HS-5 (cell line): Measurements from ENCODE around the gene ANKRD6.

ENCODE experiments used
- DNase-seq: peaks from one replicate; pipeline ENCODE4 v3.0.0-alpha.2; 2012; ENCODE audit warnings: low read depth

Gene ANKRD6

GRCh38 chr6:89471287-89471867 lies 38.4 kb downstream of the ANKRD6 start:
- DNase-seq = no peak

- no peak for DNase-seq
These were observed 42.1 kb downstream of the ANKRD6 start for GRCh38 chr6:89475101-89475500.

- no peak for DNase-seq
These were observed 42.7 kb downstream of the ANKRD6 start for GRCh38 chr6:89475634-89476033.

- DNase-seq = no peak
These were observed 46.9 kb downstream of the ANKRD6 start for GRCh38 chr6:89479897-89480296.

GRCh38 chr6:89481695-89482094 lies 48.7 kb downstream of the ANKRD6 start:
- DNase-seq = no peak

GRCh38 chr6:89482126-89482525 lies 49.2 kb downstream of the ANKRD6 start:
- no peak for DNase-seq

- DNase-seq = no peak
These were observed 50.3 kb downstream of the ANKRD6 start for GRCh38 chr6:89483111-89483720.

GRCh38 chr6:89485320-89485719 lies 52.4 kb downstream of the ANKRD6 start:
- DNase-seq = no peak

- DNase-seq = no peak
These were observed 54.9 kb downstream of the ANKRD6 start for GRCh38 chr6:89487864-89488263.

GRCh38 chr6:89488438-89488837 lies 55.5 kb downstream of the ANKRD6 start:
- DNase-seq = no peak

- DNase-seq = no peak
These were observed 56.1 kb downstream of the ANKRD6 start for GRCh38 chr6:89489078-89489477.

GRCh38 chr6:89492025-89492640 lies 59.2 kb downstream of the ANKRD6 start:
- DNase-seq = no peak

- DNase-seq = no peak
These were observed 61.3 kb downstream of the ANKRD6 start for GRCh38 chr6:89494131-89494793.

- DNase-seq = no peak
These were observed 63.1 kb downstream of the ANKRD6 start for GRCh38 chr6:89495961-89496535.

- no peak for DNase-seq
These were observed 67.7 kb downstream of the ANKRD6 start for GRCh38 chr6:89500611-89501010.

- no peak for DNase-seq
These were observed 68.3 kb downstream of the ANKRD6 start for GRCh38 chr6:89501222-89501621.

- DNase-seq = no peak
These were observed 68.8 kb downstream of the ANKRD6 start for GRCh38 chr6:89501753-89502152.

GRCh38 chr6:89503641-89504040 lies 70.7 kb downstream of the ANKRD6 start:
- no peak for DNase-seq

GRCh38 chr6:89505847-89506246 lies 72.9 kb downstream of the ANKRD6 start:
- no peak for DNase-seq

- DNase-seq = no peak
These were observed 74.0 kb downstream of the ANKRD6 start for GRCh38 chr6:89506716-89507617.

- no peak for DNase-seq
These were observed 76.0 kb downstream of the ANKRD6 start for GRCh38 chr6:89508755-89509563.
